NB4 (cell line): ENCODE data around the gene CLASP2.

Experiments used
- CTCF ChIP-seq: IDR thresholded peaks from one replicate; pipeline ENCODE4 v1.5.1; 2012; ENCODE audit warnings: low read depth, low read length
- MYC ChIP-seq: IDR thresholded peaks from 2 replicates; pipeline ENCODE4 v1.6.1; 2011; ENCODE audit warnings: low read depth, low read length
- POLR2A ChIP-seq: IDR thresholded peaks from 2 replicates; pipeline ENCODE4 v1.6.1; 2011; ENCODE audit warnings: mild to moderate bottlenecking; ENCODE audit not compliant: insufficient read length; ENCODE audit errors: extremely low read depth
- TF ChIP-seq, protein P1 (sequence below): IDR thresholded peaks from 2 replicates; pipeline ENCODE4 v1.6.1; 2011; ENCODE audit warnings: low read depth, low read length

DNA sequence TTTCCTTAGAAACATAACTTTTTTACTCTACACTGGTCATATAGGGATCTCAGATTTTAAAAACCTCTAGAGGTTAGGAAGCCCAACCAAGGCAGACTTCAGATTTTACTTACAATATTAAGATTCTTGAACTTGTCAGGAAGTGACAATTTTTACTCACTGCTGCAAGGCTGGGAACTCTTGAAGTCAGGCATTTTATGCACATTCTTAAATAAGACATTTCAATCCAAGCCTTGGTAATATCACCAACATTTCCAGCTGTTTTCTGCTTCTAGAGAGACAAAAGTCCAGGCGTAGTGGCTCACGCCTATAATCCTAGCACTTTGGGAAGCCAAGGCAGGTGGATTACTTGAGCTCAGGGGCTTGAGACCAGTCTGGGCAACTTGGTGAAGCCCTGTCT, 244.2 kb downstream of the CLASP2 start:
- no peak for TF ChIP-seq CTCF
- TF ChIP-seq POLR2A = no peak
- TF ChIP-seq, protein P1, sequence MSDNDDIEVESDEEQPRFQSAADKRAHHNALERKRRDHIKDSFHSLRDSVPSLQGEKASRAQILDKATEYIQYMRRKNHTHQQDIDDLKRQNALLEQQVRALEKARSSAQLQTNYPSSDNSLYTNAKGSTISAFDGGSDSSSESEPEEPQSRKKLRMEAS = no peak
- TF ChIP-seq MYC = no peak
